Measurements from ENCODE around the gene CELF1.

Gene CELF1

DNA sequence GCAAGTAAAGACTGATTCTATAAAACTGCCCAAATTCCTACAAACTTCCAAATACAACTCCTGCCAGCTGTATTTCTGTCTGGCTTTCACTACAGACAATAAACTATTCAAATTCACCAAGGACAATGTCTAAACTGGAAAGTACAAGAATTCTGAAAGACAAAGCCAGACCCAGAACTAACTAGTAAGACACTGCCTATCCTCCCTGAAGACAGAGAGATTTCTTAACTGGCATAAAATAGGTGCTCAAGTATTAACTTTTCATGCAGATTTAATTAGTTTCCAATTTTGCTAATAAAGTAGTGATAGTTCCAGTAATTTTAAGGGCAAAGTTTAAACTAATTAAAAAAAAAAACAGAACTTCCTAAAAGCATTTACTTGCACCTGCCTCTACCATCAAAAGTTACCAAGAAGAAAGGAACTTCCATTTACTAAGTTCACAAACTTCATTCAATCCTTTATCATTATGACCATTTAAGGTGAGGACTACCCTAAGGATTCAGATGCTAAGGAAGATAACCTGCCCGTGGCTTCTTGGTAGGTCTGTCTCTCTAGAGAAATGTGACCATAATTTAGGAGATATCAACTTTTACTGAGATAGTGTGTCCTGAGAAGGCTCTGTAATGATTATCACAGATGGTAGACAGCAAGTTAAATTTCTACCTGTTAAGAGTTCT, 45.2 kb downstream of the CELF1 start:
- DNase-seq, result no peak

- no peak for DNase-seq
These were observed 46.0 kb downstream of the CELF1 start for GRCh38 chr11:47506795-47507562.

- DNase-seq, result no peak
These were observed 46.6 kb downstream of the CELF1 start for GRCh38 chr11:47506373-47506772.

DNA sequence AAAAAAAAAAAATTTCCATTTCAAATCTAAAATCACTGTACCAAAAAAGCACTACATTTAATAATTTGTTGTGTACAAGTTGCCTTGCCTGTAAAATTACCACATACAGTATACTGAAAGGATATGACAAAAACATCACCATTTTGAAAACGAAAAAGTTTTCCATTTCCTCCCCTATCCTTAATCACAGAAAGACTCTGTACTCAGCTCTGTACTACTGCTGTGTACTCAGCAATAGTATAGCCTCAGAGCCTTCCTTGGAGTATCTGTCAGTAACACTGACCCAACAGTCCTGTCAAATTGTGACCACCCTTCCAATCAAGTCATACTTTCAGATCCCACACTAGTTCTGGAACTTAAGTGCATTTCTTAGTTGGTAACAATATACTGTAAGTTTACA, 48.0 kb downstream of the CELF1 start:
- no peak for DNase-seq

DNA sequence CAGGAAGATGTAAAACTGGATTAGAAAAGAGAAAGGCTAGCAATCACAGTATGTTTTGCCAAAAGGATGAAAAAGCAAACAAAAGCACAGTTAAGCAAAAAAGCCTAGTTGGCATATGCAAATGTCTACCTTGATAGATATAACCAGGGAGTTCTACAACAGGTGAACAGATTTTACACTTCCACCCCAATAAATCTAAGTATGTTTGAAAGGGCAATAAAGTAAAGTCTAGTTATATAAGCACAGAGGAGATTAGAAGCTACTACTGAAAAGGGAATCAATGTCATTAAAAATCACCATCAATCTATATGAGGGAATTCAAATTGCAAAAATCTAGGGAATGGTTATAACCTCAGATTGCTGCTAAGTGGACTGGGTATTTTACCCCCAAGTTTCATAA, 49.7 kb downstream of the CELF1 start:
- DNase-seq, result no peak

DNA sequence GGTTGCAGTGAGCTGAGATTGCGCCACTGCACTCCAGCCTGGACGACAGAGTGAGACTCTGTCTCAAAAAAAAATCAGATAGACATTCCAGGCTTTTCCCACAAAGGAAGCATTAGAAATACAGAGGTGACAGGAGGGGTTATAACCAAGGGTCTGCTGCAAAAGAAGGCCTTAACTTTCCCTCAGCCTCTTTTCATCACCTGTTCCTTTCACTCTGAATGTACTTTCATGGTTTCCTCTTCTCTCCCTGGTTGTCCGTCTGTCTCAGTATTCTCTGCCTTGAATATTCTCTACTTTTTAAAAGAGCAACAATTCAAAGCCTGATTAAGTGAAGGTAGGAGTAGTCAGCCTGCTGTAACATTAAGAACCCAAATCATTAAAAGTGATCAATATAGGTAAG, 50.2 kb downstream of the CELF1 start:
- DNase-seq, result no peak

GRCh38 chr11:47501101-47501500, 51.8 kb downstream of the CELF1 start:
- no peak for DNase-seq

GRCh38 chr11:47500121-47500520, 52.8 kb downstream of the CELF1 start:
- no peak for DNase-seq

DNA sequence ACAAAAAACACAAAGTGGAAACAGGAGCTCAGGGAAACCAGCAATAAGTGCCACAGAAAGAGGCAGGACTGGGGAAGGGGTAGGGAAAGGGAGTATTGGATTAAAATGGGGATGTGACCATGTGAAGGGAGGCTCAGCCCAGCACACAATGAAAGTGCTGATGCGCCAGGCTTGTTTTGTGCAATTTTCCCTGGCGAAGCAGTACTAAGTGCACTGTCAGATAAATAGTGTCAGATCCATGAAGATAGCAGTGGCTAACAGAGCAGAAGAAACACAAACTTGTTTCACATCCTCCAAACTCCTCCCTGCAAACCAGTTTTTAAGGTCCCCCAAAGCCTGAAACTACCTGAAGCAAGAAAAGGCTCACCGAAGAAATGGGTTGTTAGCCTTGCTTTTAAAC, 53.3 kb downstream of the CELF1 start:
- DNase-seq, result no peak

DNA sequence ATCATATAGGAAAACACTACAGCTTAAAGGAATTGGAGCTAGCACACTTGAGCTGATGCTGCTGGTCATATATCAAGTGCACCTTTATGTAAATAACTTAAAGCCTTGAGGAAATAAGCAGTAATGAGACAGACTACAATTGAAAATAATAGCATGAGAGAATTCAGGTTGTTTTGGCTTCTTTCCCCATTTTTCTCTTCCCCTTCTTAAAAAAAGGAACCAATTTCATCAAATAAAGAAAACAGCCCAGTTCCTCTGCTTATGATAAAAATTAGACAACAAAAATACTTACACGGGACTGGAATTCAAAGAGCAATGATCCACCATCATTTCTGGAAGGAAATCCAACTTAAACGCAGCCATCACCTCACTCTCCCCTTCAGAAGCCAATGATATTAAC, 53.8 kb downstream of the CELF1 start:
- DNase-seq, result no peak

DNA sequence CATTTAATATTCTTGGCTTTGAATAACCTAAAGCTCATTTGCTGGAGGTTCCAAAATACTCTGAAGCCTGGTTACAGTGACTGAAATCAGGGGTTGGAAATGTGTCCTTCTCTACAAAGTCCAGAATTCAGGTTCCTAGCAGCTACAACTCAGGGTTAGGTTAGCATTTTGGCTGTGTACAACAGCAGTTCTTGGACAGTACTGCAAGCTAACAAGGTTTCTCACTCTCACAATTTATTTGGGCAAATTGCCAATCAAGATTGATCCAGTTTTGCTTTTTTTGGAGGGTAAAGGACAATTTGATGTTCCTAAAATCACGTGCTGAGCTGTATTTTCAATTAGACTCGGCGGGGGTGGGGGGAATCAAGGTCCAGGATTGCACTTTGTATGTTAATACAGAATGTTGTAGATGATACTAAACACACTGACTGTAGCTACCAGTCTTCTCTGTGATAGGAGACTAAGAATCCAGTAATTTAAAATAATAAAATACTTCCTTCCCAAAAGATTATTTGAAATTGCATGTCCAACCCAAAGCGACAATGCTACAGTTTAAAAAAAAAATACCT, 54.3 kb downstream of the CELF1 start:
- DNase-seq, result no peak

- no peak for DNase-seq
These were observed 54.8 kb downstream of the CELF1 start for GRCh38 chr11:47498149-47498548.

DNA sequence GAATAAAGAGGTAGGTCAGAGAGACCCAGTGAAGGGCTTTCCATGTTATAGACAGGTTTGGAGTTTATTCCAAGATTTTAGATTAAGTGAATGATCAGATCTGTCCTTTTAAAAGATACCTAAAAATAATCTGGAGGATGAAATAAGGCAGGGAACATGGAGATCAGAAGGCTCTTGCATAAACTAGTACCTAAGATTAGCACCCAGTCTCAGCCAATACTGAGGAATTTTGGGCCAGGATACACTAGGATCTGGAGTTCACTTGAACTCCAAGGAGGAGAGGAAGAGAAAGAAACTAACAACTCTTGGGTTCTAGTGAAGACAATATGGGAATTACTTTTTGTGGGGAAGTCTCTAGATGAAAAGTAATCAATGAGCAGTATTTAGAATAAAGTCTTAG, 56.1 kb downstream of the CELF1 start:
- DNase-seq, result no peak

GRCh38 chr11:47495856-47496217, 57.1 kb downstream of the CELF1 start:
- DNase-seq, result no peak

- no peak for DNase-seq
These were observed 57.7 kb downstream of the CELF1 start for GRCh38 chr11:47495011-47495855.

- DNase-seq, result no peak
These were observed 63.6 kb downstream of the CELF1 start for GRCh38 chr11:47489395-47489755.

DNA sequence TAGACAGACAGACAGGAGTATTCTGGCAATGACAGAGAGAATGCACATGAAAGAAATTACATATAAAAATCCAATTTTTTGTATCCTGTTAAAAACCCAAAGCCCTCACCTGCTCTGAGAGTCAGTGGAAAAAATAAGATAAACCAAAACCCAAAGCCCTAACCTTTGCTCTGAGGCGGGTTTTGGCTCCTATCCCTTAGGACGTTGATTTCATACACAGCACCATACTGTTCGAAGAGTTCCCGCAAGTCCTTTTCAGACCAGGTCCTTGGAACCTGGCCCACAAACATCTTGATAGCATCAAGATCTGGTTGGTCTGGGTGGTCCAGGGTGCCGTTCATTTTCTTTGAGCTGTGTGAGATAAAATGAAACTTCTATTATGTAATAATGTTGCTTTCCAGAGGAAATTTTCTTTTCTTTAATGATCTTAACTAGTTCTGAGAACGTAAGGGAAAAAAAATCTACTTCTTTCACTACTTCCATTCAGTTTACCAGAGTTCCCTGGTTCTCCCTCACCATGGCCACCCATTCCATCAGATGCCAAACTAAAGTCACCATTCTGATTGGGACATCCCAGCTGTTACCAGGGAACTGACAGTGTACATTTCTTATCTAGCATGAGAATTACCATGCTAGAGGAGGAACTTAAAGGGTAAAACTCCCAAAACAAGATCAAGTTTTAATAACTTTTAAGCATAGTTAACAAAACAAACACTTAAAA, 64.1 kb downstream of the CELF1 start:
- no peak for DNase-seq

DNA sequence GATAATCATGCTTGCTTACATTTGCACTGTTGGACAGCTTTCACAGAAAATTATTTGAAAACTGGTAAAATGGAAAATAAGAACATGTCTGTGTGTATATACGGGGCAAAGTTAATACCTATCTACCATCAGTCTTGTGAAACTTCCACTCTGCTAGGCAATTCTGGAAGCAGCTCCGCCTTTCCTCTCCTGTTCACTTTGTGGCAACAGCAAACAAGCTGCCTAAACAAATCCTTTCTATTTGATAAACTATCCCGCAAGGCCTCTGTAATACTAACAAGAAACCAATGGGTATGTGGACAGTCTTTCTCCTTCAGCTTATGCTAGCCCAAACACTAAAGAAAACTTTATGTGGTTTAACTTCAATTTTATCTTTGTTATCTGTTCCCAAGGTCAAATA, 64.8 kb downstream of the CELF1 start:
- DNase-seq, result no peak

DNA sequence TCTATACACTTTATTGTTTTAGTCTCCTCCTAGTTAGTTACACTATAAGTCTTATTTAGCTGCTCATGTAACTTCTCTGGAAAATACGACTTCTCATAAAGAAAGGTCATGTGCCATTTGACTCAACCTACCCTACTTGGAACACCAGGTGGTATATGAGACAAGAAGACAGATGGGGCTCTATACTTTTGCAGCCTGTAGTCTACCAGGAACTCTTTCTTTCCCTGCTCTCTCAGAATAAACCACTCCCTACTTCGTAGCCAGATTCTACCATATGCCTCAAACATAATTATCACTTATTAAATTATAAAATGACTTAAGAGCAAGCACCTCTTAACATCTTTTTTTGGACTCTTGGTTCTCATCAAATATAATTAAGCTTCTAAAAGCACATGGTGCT, 65.5 kb downstream of the CELF1 start:
- DNase-seq, result no peak

DNA sequence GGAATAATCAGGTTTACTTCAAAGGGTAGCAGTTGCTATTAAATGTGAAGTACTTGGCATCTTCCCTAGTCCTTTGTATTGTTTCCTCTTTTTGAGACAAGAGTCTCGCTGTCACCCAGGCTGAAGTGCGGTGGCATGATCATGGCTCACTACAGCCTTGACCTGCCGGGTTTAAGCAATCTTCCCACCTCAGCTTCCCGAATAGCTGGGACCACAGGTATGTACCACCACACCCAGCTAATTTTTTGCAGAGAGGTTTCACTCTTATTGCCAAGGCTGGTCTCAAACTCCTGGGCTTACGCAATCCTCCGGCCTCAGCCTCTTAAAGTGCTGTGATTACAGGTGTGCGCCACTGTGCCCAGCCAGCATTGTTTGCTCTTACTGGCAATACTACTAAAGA, 67.8 kb downstream of the CELF1 start:
- DNase-seq, result no peak

- no peak for DNase-seq
These were observed 69.5 kb downstream of the CELF1 start for GRCh38 chr11:47483457-47483856.

- no peak for DNase-seq
These were observed 72.2 kb downstream of the CELF1 start for GRCh38 chr11:47480762-47481161.

All from activated gamma-delta T cell treated with Interleukin-2 at 50 U/mL for 16 hours (primary cell).